GM20000 (cell line): ENCODE data around the gene RPS16.

Experiments
- DNase-seq: peaks from one replicate; pipeline ENCODE4 v3.0.0; 2012; ENCODE audit warnings: low spot score
- TF ChIP-seq, protein P1 (sequence below): IDR thresholded peaks from 2 replicates; pipeline ENCODE4 v1.5.1; 2012; ENCODE audit warnings: mild to moderate bottlenecking, control low read depth; ENCODE audit errors: extremely low read depth, missing control alignments

RPS16 gene

DNA sequence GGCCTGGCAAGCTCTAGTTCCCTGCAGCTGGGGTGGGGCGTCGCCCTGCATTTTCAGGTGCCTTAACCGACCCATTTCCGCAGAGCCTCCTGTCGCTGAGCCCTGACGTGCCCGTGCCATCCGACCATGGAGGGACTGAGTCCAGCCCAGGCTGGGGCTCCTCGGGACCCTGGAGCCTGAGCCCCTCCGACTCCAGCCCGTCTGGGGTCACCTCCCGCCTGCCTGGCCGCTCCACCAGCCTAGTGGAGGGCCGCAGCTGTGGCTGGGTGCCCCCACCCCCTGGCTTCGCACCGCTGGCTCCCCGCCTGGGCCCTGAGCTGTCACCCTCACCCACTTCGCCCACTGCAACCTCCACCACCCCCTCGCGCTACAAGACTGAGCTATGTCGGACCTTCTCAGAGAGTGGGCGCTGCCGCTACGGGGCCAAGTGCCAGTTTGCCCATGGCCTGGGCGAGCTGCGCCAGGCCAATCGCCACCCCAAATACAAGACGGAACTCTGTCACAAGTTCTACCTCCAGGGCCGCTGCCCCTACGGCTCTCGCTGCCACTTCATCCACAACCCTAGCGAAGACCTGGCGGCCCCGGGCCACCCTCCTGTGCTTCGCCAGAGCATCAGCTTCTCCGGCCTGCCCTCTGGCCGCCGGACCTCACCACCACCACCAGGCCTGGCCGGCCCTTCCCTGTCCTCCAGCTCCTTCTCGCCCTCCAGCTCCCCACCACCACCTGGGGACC lies 27.9 kb downstream of the RPS16 start:
- TF ChIP-seq, protein P1, sequence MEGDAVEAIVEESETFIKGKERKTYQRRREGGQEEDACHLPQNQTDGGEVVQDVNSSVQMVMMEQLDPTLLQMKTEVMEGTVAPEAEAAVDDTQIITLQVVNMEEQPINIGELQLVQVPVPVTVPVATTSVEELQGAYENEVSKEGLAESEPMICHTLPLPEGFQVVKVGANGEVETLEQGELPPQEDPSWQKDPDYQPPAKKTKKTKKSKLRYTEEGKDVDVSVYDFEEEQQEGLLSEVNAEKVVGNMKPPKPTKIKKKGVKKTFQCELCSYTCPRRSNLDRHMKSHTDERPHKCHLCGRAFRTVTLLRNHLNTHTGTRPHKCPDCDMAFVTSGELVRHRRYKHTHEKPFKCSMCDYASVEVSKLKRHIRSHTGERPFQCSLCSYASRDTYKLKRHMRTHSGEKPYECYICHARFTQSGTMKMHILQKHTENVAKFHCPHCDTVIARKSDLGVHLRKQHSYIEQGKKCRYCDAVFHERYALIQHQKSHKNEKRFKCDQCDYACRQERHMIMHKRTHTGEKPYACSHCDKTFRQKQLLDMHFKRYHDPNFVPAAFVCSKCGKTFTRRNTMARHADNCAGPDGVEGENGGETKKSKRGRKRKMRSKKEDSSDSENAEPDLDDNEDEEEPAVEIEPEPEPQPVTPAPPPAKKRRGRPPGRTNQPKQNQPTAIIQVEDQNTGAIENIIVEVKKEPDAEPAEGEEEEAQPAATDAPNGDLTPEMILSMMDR, result no peak
- no peak for DNase-seq

DNA sequence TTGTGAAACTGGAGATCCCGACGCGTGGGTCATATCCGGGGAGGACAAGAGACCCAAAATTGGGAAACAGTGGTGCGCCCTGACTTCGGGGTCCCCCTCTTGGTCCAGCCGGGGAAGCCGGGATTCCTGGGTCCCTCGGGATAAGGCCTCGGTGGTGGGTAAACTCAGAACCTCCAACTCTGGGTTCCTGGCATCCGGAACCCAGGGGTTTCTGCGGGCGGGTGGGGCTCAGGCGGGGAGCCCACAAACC lies 28.4 kb downstream of the RPS16 start:
- TF ChIP-seq, protein P1, result no peak
- DNase-seq, result no peak

DNA sequence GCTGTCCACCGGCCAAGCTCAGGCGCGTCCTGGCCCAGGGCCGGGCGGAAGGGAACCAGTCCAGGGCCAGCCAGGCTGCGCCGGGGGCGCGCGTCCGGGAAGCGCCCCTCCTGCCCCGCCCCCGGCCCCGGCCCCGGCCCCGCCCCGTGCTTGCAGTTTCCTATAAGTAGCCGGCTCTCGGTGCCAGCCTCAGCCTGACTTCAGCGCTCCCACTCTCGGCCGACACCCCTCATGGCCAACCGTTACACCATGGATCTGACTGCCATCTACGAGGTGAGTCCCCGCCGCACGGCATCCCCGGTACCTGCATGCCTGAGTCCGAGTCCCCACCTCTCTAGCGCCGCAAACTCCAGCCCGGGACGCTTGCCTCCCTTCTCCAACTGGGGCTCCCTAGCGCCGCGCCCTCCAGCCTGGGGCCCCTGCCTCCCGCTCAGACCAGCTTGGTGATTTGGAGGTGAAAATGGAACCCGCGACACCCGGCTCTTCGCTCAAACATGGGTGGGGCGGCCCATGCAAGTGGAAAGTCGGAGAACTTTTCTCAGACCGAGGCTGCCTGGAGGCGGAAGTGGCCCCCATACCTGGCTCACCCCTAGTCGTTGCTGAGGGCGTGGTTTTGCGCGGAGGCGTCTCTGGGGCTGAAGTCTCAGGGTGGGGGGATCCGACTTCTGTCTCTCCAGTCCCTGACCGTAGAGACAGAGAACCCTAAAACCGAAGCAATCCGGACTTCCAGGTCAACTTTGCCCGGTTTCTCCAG lies 28.9 kb downstream of the RPS16 start, which contains the start of gene ZFP36:
TSS of gene ZFP36 (plus strand) at position 192 of the 754 bp plus-strand sequence. CDS start at position 250, 58 bp downstream.
- TF ChIP-seq, protein P1, result no peak
- DNase-seq, result peak; percentile 89

DNA sequence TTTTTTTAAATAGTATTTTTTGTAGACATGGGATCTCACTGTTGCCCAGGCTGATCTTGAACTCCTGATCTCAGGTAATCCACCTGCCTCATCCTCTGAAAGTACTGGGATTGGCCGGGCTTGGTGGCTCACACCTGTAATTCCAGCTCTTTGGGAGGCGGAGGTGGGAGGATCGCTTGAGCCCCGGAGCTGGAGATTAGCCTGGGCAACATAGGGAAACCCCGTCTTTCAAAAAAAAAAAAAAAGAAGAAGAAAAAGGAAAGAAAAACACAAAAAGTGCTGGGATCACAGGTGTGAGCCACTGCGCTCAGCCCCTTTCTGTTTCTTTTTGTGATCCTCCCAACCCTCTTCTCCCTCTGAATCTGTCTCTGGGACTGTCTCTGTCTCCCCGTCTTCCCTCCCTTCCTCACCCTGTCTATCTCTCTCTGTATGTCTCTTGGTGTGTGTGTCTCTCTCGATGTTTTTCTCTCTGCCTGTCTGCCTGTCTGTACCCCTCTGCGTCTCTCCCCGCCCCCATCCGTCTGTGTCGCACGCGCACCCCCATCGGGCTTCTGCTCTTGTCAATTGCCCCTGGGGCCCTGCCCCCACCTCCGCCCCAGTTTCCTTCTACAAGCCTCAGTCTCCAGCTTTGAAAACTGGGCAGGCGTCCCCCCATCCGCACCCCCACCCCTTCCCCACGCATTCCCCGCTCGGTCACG lies 29.6 kb downstream of the RPS16 start:
- TF ChIP-seq, protein P1, result no peak
- DNase-seq, result peak; percentile 73

DNA sequence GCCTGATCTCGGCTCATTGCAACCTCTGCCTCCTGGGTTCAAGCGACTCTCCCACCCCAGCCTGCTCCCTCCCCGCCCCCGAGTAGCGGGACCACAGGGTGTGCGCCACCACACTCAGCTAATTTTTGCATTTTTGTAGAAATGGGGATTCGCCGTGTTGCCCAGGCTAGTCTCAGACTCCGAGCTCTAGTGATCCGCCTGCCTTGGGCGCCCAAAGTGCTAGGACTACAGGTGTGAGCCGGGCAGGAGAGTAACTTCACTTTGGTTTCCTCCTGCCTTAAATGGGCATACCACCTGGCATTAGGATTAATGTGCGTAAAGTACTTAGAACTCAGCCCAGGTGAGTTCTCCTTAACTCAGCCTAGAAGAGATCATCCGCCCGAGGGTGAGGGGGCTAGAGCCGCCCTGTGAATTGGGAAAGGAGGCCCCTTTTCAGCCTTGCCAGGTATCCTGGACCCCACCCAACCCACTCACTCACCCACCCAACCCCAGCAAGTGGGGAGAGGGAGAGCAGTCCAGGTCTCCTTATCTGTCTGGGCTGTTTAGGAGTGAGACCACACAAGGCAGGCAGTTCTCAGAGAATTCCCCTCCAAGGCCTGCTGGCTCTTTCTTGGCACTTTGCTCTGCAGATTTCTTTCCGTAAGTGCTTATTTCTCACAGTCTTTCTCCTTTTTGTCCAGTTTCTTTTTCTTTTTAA lies 30.3 kb downstream of the RPS16 start:
- DNase-seq, result no peak
- TF ChIP-seq, protein P1, result no peak

DNA sequence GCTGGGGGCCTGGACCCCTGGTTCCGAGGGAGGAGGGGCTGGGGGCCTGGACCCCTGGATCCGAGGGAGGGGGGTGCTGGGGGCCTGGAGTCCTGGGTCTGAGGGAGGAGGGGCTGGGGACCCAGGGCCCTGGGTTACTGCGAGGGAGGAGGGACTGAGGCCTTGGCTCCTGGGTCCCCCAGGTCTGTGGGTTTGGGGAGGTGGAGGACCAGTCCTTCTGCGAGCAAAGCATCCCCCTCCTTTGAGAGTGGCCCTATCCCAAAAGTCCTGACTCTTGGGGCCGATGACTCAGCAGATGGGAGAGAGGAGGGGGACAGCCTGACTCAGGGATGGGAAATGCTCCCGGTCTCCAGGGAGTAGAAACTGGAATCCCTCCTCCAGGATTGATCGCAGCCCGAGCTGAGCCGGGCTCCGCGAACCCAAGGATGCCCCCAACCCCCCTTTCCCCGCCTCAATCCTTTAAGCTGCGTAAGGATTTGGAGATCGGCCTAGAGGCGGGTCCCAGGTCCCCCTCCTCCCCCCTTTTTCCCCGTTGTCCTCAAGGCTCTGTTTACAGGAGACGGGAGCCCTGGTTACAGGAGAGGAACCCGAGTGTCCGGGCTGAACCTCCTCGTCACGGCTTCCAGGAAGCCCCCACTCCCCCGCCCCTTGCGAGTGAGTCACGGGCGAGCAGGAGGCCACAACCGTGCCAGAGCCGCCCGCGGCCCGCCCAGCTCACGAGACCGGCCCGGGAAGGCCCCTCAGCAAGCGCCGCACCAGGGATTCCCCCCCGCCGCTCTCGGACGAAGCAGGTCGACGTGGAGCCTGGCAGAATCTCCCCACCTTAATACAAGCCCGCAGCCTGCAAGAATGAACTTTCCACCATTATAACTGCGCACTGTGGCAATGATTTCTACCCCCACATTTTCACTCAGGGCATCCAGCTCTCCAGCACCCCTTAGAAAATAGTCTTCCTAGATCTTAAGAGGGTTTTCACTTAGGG lies 32.1 kb downstream of the RPS16 start:
- DNase-seq, result peak; percentile 83
- TF ChIP-seq, protein P1, result no peak
